ENCODE data around the gene HOXA13.

HOXA13 gene

DNA sequence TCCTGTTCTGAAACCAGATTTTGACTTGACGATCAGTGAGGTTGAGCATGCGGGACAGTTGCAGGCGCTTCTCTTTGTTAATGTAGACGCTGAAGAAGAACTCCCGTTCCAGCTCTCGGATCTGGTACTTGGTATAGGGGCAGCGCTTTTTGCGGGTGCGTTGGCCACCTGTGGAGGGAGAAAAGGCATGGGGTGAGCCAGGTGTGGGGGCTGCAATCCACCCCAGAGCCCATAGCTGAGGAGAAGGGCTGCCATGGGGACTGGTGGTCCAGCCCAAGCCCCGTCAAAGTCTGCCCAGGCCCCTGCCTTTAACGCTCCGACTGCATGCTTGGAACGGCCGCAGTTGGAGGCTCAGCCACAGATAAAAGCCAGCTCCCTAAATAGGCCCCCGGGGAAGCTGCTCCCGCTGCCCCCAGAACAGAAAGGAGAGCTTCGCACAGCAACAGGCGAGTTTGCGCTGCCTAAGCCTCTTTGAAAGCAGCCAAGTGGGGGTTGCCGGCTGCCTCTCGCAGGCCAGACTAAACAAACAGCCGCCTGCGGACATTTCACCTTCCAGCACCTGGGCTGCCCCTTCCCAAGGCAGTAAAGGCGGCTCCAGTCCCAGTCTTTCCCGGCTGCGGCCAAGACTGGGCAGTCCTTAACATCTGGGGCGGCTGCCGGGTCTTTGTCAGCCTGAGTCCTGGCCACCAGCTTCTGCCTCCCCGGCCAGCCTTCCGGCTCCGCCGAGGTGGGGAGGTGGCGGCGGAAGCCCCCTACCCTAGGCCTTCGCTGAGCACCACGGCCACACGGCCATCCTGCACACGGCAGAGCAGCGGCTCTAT is 16.8 kb downstream of the HOXA13 start:
- H3K9me3 ChIP-seq (ENCODE audit: insufficient read depth, low read length), result no peaks in the 10 kb centered on the region
- H3K27me3 ChIP-seq (ENCODE audit: low read depth, low read length), result no peaks in the 10 kb centered on the region
- no peaks in the 10 kb centered on the region for H3K36me3 ChIP-seq (replicated peaks; ENCODE audit: low read depth, low read length)
- H3K4me1 ChIP-seq (ENCODE audit: low read length), result no peaks in the 10 kb centered on the region
- no peak overlapping the region for H2AFZ ChIP-seq (ENCODE audit: low read depth, low read length)
- no peaks in the 10 kb centered on the region for H3K79me2 ChIP-seq (ENCODE audit: low read length)
- H4K20me1 ChIP-seq (ENCODE audit: insufficient read depth, low read length), result no peaks in the 10 kb centered on the region
- no peak overlapping the region for H3K9ac ChIP-seq (ENCODE audit: low read length)
- TF ChIP-seq, protein P1, sequence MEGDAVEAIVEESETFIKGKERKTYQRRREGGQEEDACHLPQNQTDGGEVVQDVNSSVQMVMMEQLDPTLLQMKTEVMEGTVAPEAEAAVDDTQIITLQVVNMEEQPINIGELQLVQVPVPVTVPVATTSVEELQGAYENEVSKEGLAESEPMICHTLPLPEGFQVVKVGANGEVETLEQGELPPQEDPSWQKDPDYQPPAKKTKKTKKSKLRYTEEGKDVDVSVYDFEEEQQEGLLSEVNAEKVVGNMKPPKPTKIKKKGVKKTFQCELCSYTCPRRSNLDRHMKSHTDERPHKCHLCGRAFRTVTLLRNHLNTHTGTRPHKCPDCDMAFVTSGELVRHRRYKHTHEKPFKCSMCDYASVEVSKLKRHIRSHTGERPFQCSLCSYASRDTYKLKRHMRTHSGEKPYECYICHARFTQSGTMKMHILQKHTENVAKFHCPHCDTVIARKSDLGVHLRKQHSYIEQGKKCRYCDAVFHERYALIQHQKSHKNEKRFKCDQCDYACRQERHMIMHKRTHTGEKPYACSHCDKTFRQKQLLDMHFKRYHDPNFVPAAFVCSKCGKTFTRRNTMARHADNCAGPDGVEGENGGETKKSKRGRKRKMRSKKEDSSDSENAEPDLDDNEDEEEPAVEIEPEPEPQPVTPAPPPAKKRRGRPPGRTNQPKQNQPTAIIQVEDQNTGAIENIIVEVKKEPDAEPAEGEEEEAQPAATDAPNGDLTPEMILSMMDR (IDR thresholded peaks at IDR 0.05; ENCODE audit: low read depth, low read length), result no peak
- TF ChIP-seq EZH2phosphoT487 (IDR thresholded peaks at IDR 0.05; ENCODE audit: low read depth), result no peak
- no peak overlapping the region for H3K4me3 ChIP-seq (ENCODE audit: low read length)
- no peak overlapping the region for H3K27ac ChIP-seq (ENCODE audit: low read length)
- no peak overlapping the region for H3K4me2 ChIP-seq (ENCODE audit: low read length)

GRCh38 chr7:27182285-27182841 is 17.5 kb downstream of the HOXA13 start:
- no peaks in the 10 kb centered on the region for H3K4me1 ChIP-seq (ENCODE audit: low read length)
- no peak overlapping the region for H3K4me3 ChIP-seq (ENCODE audit: low read length)
- H3K79me2 ChIP-seq (ENCODE audit: low read length), result no peaks in the 10 kb centered on the region
- TF ChIP-seq, protein P1 (IDR thresholded peaks at IDR 0.05; ENCODE audit: low read depth, low read length), result no peak
- TF ChIP-seq EZH2phosphoT487 (IDR thresholded peaks at IDR 0.05; ENCODE audit: low read depth), result no peak
- H3K4me2 ChIP-seq (ENCODE audit: low read length), result no peak overlapping the region
- H3K27me3 ChIP-seq (ENCODE audit: low read depth, low read length), result no peaks in the 10 kb centered on the region
- no peaks in the 10 kb centered on the region for H3K9me3 ChIP-seq (ENCODE audit: insufficient read depth, low read length)
- H3K36me3 ChIP-seq (replicated peaks; ENCODE audit: low read depth, low read length), result no peaks in the 10 kb centered on the region
- no peaks in the 10 kb centered on the region for H4K20me1 ChIP-seq (ENCODE audit: insufficient read depth, low read length)
- no peak overlapping the region for H3K27ac ChIP-seq (ENCODE audit: low read length)
- H3K9ac ChIP-seq (ENCODE audit: low read length), result no peak overlapping the region
- H2AFZ ChIP-seq (ENCODE audit: low read depth, low read length), result no peak overlapping the region

DNA sequence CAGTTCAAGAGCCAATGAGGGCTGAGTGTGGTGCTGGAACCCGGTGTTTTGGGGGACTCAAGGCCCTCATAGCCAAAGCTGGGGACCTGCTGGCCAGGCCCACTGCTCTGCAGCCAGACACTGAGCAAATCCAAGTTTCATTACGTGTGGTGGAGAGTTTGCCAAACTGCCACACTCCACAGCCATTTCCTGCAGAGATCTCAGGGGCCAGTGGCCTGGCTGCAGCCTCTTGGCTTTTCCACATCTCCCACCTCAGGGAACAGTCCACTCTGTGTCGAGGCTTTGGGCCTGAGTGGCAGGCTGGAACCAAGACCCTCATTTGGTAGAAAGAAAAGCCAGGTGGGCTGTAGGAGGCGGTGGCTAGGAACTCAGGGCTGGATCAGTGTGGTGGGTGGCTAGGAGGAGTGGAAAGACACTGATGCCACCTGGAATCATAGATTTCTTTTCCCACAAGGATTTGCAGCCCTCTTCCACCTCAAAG is 18.1 kb downstream of the HOXA13 start:
- H3K4me1 ChIP-seq (ENCODE audit: low read length), result no peaks in the 10 kb centered on the region
- no peaks in the 10 kb centered on the region for H3K79me2 ChIP-seq (ENCODE audit: low read length)
- H3K9ac ChIP-seq (ENCODE audit: low read length), result no peak overlapping the region
- H3K27ac ChIP-seq (ENCODE audit: low read length), result no peak overlapping the region
- no peaks in the 10 kb centered on the region for H3K36me3 ChIP-seq (replicated peaks; ENCODE audit: low read depth, low read length)
- no peak overlapping the region for H3K4me3 ChIP-seq (ENCODE audit: low read length)
- no peaks in the 10 kb centered on the region for H4K20me1 ChIP-seq (ENCODE audit: insufficient read depth, low read length)
- no peak overlapping the region for H2AFZ ChIP-seq (ENCODE audit: low read depth, low read length)
- H3K27me3 ChIP-seq (ENCODE audit: low read depth, low read length), result no peaks in the 10 kb centered on the region
- H3K4me2 ChIP-seq (ENCODE audit: low read length), result no peak overlapping the region
- TF ChIP-seq EZH2phosphoT487 (IDR thresholded peaks at IDR 0.05; ENCODE audit: low read depth), result no peak
- TF ChIP-seq, protein P1 (IDR thresholded peaks at IDR 0.05; ENCODE audit: low read depth, low read length), result no peak
- H3K9me3 ChIP-seq (ENCODE audit: insufficient read depth, low read length), result no peaks in the 10 kb centered on the region
